Right ventricle myocardium superior (tissue), 1 donor: ENCODE measurements around the gene RNF13. TPM values are rescaled to one million over a fixed set of nuclear protein-coding genes. Genes with fewer than 3 reads are reported as not detected.
"Not testable (repeated sequence)": the region's sequence is repeated elsewhere in the genome, so short reads cannot be mapped to it uniquely, and the experiment has no call there.

Experiments
- ATAC-seq: fragments of 200-7000 bp; cut with Tn5 transposase; one replicate; pipeline ENCODE4 v1.9.1; 2020; ENCODE audit warnings: mild to moderate bottlenecking; ENCODE audit not compliant: poor library complexity
- DNase-seq: peaks from one replicate; pipeline ENCODE4 v3.0.0-alpha.2; 2020
- intact Hi-C: fragments of 100-400 bp; cut with DNase I; formaldehyde crosslinking; loops from one replicate; pipeline ENCODE4 v1.11.2; 2022
- total RNA-seq: library from RNA; stranded (reverse); fragmentation: NEBNext Ultra II Directional; extraction: Animal tissue kit (Norgen Biotek cat#: 25700); gene quantifications from one replicate; pipeline ENCODE4 v1.2.1, GENCODE V29; 2021
- donor health status: DM: no; HTN: yes; CAD: no; lungs with severe emphysema.

RNF13 gene
- total RNA-seq, 1 donor from 2014 or later, result 45.0 TPM

DNA sequence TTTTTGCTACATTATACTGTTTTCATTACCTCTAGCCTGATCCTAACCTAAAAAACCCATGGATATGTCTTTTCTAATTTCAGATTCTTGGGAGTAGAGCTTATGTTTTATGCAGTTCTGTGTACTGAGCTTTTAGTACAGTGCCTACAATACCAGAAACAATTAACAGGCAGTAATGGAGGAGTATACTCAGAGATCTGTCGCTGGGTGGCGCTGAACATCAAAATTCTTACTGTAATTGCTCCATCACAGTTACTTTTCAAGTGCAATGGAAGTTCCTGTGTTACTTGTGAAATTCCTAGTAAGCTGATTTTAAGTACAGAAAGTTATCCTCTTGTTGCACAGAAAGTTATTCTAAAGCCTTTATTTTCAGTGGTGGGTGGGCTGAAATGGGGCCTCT is 66.9 kb downstream of the RNF13 start:
- ATAC-seq (peak; percentile 85), DNase-seq (peak; percentile 58)
- intact Hi-C loops, result no loop called here

DNA sequence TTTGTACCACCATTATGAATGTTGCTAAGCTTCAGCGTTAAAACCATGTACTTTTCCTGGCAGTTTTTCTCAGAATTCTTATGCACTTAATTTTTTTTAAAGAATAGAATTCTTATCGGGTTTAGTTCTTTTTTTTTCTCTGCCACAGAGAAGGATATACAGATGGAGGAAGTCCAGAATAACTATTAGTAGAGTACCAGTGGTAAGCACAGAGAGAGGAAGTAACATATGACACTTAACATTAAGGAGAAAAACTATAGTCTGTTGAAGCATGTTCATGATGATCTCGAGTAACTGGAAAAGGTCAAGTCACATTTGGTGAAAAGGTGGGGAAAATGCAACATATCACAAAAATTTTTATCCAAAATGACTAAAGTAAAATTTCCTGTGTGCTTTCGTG is 68.9 kb downstream of the RNF13 start:
- ATAC-seq (no peak), DNase-seq (no peak)
- intact Hi-C loops, result no loop called here

GRCh38 chr3:149883134-149883533 is 70.1 kb downstream of the RNF13 start:
- no peak for ATAC-seq
- intact Hi-C loops, result no loop called here

DNA sequence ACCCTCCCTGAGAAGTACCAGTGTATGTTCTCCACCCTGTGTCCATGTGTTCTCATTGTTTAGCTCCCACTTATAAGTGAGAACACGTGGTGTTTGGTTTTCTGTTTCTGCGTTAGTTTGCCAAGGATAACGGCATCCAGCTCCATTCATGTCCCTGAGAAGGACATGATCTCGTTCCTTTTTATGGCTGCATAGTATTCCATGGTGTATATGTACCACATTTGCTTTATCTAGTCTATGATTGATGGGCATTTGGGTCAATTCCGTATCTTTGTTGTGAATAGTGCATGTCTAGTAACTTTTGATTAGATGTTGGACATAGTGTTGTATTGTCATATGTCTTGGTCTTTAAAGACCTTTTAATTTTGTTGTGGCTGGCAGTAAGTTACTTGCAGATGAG is 70.8 kb downstream of the RNF13 start:
- ATAC-seq, intact Hi-C loops, DNase-seq: not testable (repeated sequence)

More at GRCh38 chr3:149883134-149883533, 70.1 kb downstream of the RNF13 start:
- no peak for DNase-seq

DNA sequence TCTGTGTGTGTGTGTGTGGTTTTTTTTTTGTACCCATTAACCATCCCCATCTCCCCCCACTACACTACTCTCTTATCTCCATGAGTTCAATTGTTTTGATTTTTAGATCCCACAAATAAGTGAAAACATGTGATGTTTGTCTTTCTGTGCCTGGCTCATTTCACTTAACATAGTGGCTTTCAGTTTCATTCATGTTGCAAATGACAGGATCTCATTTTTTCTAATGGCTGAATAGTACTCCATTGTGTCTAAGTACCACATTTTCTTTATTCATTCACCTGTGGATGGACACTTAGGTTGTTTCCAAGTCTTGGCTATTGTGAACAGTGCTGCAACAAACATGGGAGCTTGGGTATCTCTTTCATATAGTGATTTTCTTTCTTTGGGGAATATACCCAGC is 71.8 kb downstream of the RNF13 start:
- DNase-seq, intact Hi-C loops, ATAC-seq: not testable (repeated sequence)

GRCh38 chr3:149886957-149887356 is 73.9 kb downstream of the RNF13 start:
- intact Hi-C loops, result no loop called here

GRCh38 chr3:149891621-149892020 is 78.6 kb downstream of the RNF13 start:
- DNase-seq (no peak), ATAC-seq (no peak)
- intact Hi-C loops, result no loop called here

More at GRCh38 chr3:149886957-149887356, 73.9 kb downstream of the RNF13 start:
- no peak for DNase-seq
- no peak for ATAC-seq

GRCh38 chr3:149892371-149892770 is 79.4 kb downstream of the RNF13 start:
- intact Hi-C loops, result no loop called here
- no peak for DNase-seq
- ATAC-seq, result no peak

DNA sequence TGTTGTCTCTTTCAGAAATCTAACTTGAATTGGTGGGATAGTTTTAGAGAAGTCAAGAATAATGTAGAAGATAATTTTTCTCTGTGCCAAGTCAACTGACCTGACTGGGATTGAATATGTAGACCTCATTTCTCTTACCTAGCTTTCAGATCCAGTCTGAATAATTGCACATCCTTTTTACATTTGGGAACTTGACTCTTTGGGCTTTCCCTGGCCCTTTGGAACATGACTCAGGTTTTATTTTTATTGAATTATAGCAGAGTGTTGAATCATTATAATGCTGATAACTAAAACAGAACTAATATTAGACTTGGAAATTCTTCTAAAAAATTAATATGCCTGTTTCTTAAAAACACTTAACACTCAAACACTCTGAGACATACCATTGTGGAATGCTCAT is 81.2 kb downstream of the RNF13 start:
- no peak for ATAC-seq
- intact Hi-C loops, result no loop called here
- no peak for DNase-seq

DNA sequence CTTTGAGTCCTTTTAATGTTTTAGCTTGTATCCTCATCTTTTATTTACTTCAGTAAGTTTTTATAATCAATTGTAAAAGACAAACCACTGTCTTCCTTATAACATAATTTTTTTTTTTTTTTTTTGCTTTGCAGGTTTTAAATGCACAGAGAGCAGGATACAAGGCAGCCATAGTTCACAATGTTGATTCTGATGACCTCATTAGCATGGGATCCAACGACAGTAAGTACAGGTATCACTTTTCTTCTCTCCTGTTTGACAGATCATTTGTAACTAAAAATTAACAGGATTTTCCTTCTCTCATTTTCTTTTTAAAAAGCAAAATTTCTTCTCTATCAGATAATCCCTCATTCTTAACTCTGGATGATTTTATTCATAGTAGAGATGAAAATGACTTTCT is 82.3 kb downstream of the RNF13 start:
- intact Hi-C loops, result no loop called here
- no peak for ATAC-seq
- DNase-seq, result no peak

DNA sequence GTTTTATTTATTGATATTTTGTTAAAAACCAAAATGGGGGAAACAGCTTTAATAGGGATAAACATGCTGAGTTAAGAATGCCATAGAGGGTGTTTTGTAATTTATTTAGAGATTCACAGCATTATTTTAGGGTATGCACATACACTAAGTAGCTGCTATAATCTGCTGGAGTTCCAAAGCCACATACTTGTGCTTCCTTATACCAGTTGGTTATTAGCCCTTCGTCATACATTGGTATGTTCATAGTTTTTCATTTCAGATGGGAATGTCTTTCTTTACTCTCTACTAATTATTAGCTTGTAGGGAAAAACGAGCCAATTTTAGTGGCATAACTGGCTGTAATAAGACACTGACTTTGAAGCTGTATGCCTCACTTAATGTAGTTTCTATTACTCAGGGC is 82.8 kb downstream of the RNF13 start:
- no peak for DNase-seq
- no peak for ATAC-seq
- intact Hi-C loops, result no loop called here

DNA sequence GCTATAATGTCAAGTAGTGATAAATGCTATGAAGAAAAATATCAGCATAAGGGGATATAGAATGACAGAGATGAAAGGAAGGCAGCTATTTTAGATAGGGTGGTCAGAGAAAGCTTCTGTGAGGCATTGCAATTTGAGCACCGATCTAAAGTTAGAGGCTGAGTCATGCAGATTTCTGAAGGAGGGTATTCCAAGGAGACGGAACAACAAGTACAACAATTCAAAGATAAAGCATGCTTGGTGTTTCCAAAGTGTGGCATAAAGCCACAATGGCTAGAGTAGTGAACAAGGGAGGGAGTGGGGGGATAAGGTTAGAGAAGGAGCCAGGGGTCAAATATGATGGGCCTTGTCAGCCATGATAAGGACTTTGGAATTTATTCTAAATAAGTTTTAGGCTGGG is 85.8 kb downstream of the RNF13 start:
- peak; percentile 91 for ATAC-seq
- no peak for DNase-seq
- intact Hi-C loops, result no loop called here

- ATAC-seq (no peak), DNase-seq (no peak)
- intact Hi-C loops, result no loop called here
Observed at GRCh38 chr3:149900322-149900721, 87.3 kb downstream of the RNF13 start.

DNA sequence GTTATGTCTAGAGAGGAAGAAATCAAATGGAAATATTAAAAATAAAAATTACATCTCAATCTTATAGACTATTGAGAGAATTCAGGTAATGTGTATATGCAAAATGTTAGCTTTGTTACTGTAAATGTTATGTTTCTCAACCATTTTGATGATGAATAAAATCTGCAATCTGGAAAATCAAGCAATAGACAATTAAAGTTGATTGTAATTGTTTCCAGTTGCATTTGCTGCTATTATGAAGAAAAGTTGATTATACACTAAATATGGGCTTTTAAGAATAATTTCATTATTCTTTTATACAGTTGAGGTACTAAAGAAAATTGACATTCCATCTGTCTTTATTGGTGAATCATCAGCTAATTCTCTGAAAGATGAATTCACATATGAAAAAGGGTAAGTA is 88.8 kb downstream of the RNF13 start:
- no peak for ATAC-seq
- intact Hi-C loops, result no loop called here
- DNase-seq, result no peak

DNA sequence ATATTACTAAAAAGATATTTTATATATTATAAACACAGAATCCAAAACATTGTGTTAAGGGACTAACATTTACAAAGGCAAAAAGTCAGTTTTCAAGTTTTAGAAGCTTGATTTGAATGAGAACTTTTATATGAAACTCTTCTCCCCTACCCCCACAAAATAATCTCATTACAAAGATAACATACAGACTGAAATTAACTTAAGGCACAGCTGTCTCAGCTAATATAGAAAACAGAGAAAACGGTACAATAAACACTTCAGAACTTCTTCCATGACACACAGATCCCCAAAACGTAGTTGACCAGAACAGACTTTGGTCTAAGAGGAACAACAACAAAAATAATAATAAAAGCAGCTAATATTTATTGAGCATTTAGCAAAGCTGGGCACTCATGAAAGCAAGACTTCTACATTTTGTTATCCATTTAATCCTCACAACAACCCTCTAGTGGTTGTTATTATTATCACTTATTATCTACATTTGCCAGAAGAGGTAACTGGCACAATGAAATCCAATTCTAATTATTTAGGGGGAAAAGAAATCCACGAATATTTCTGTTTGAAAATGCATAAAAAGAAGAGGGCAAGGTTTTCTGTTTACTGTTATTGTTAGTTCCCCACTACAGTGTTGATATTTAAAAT is 89.6 kb downstream of the RNF13 start:
- DNase-seq (no peak), ATAC-seq (no peak)
- intact Hi-C loops, result no loop called here

DNA sequence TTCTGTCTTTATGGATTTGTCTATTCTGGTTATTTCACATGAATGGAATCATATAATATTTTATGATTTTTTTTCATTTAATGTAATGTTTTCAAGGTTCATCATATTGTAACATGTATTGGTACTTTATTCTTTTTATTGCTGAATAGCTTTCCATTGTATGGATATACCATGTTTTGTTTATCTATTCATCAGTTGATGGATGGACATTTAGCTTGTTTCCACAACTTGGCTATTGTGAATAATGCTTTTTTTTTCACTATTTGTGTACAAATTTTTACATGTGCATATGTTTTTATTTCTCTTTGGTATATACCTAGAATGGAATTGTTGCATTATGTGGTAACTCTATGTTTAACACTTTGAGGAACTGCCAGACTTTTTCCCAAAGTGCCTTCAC is 93.0 kb downstream of the RNF13 start:
- ATAC-seq, result no peak
- intact Hi-C loops, result no loop called here
- DNase-seq, result no peak

DNA sequence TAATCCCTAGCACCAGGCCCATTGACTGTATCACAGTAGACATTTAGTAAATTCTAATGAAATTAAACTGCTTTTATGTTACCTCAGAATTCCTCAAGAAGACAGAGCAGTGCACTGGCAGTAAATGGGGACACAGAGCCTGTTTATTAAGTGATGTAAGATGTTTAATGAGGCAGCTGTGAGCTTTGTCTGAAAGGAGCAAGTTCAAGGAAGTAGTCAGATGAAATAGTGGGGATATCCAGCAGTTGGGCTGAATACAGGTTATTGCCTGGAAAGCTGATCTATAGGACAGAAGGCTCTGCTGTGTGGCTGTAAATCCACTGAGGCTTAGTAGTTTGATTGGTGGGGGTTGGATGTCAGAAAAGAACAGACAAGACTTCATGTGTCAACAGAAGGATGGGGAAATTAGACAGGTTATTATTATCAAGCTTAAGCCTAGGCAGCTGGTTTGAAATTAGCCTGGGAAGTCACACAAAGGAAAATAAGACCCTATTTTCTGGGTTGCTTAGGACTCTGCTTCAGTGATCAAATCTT is 95.5 kb downstream of the RNF13 start:
- ATAC-seq, result no peak
- no peak for DNase-seq
- intact Hi-C loops, result no loop called here

GRCh38 chr3:149909923-149910322 is 96.9 kb downstream of the RNF13 start:
- ATAC-seq (peak; percentile 76), DNase-seq (no peak)
- intact Hi-C loops, result no loop called here

- peak; percentile 29 for ATAC-seq
- DNase-seq, result no peak
- intact Hi-C loops, result no loop called here
Observed at GRCh38 chr3:149917124-149917667, 104.2 kb downstream of the RNF13 start.

DNA sequence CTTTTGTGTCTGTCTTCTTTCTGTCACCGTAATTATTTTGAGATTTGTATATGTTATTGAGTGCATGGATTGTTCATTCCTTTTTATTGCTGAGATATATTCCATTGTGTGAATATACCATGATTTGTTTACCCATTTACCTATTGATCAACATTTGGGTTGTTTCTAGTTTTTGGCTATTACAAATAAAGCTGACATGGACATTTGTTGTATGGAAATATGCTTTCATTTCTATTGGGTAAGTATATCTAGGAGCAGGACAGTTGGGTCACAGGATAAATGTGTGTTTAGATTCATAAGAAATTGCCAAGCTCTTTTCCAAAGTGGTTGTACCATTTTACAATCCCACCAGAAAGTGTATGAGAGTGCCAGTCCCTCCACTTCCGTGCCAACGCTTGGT is 106.5 kb downstream of the RNF13 start:
- ATAC-seq, result no peak
- intact Hi-C loops, result no loop called here
- DNase-seq, result no peak

GRCh38 chr3:149920119-149920518 is 107.1 kb downstream of the RNF13 start:
- ATAC-seq (no peak), DNase-seq (no peak)
- intact Hi-C loops, result no loop called here
